Eye (tissue), 1 donor: ENCODE measurements around the gene OPN4.

Source experiments
- DNase-seq: peaks from one replicate; pipeline ENCODE4 v3.0.0-alpha.2; 2015

Gene OPN4

GRCh38 chr10:86705139-86705538, 50.8 kb downstream of the OPN4 start:
- no peak for DNase-seq

- no peak for DNase-seq
Measured at GRCh38 chr10:86705905-86706304, 51.6 kb downstream of the OPN4 start.

DNA sequence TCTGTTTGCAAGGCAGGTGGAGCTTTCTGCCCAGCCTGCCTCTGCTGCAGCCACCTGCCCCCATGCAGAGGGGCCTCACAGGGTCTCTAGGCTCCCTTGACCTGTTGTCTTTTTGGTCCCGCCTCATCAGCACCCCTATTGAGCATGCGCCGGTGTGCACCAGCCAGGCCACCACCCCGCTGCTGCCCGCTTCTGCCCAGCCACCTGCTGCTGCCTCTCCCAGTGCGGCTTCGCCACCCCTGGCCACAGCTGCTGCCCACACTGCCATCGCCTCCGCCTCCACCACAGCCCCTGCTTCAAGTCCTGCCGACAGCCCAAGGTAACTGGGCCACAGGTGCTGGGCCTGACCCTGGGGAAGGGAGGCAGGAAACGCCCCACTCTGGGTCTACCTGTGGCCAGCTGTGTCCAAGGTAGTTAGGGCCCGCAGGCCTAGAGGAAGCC, 52.1 kb downstream of the OPN4 start:
- DNase-seq = no peak

DNA sequence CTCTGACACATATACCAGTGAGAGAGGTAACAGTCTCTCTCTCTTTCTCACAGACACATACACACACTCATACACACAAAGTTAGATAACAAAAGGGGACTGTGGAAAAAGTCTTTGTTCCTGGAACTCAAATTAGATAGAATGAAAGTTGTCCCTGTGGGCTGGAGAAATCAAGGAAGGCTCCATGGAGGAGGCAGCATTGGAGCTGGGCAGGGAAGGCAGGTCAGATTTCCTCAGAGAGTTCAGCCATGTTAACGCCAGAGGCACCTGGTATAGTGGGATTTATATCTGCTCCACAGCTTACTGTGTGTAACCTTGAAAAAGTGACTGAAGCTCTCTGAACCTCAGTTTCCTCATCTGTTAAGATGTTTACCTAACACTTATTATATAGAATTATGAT, 52.6 kb downstream of the OPN4 start:
- no peak for DNase-seq

GRCh38 chr10:86707505-86707904, 53.2 kb downstream of the OPN4 start:
- no peak for DNase-seq

GRCh38 chr10:86708068-86708782, 53.9 kb downstream of the OPN4 start:
- DNase-seq = peak; percentile 71

DNA sequence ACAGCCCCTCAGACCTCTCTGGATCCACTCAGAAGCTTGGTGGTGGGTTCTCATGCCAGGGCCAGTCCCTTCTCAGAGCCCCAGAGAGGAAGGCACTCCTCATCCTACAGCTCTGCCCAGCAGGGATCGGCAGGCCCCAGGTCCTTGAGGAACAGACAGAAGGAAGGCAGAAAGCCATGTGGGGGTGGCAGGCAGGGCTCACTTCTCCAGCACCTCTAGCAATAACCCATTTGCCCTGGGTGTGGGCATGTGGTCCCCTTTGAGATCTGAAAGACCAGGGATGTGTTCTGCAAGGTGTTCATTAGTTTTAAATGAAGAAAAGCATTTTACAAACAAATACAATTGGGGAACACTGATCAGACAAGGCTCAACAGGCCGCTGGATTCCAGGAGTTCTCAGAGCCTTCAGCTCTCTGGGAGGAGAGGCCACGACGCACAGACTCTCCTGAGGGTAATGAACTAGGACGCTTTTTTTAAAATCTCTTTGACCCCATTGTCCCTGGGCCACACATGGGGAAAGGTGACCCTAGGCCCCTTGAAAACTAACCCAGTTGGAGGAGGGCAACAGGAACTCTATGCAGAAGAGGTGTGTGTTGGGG, 54.5 kb downstream of the OPN4 start:
- peak; percentile 16 for DNase-seq

DNA sequence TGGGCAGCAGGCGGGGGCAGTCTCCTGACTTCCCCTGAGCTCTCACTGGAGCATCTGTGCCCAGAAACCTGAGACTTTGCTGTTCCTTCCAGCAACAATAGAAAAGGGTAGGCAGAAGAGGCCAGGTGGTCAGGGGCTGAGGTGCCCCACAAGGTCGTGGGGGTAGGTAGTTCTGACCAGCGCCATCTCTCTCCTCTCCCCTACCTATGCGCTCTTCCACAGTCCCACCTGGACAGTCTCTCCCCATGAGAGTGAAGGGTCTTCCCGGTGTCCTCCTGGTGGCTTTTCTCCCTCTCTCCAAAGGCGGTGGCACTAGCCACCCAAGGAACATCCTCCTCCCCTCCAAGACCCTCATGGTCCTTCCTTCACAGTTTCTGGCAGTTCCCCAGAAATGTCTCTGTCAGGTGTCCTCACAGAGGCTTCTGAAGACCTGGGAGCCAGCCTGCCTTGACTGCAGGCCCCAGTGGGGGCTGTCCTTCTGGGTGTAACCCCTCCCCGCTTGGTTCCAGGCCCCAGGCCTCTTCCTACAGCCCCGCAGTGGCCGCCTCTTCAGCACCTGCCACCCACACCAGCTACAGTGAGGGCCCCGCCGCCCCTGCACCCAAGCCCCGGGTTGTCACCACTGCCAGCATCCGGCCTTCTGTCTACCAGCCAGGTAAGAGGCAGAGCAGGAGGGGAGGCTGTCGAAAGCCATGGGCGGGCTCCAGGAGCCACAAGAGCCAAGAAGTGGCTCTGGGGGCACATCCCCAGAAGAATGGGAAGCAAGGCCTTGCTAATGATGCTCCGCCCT, 55.2 kb downstream of the OPN4 start:
- no peak for DNase-seq

DNA sequence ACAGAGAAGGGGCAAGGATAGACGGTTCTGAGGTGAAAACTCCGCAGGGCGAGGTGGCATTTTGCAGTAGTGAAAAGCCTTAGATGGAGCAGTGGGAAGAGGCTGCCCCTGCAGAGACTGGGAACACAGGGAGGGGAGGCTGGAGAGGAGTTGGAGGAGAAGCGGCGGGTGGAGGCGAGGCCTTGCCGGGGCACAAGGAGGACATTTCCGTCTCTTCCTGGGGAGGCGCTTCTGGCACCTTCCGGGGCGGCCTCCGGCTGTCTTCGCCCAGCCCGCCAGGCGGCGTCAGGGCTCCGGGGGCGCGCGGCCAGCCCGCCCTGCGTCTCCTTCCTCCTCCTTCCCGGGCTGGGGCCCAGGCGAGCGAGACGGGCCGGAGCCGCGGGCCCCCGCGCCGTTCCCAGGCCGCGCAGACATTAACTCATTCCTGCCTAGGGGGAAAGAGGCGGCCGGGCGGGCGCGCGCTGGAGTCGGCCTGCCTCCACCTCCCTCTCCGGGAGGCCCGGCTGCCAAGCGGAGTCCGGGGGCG, 56.7 kb downstream of the OPN4 start:
- DNase-seq = peak; percentile 95

DNA sequence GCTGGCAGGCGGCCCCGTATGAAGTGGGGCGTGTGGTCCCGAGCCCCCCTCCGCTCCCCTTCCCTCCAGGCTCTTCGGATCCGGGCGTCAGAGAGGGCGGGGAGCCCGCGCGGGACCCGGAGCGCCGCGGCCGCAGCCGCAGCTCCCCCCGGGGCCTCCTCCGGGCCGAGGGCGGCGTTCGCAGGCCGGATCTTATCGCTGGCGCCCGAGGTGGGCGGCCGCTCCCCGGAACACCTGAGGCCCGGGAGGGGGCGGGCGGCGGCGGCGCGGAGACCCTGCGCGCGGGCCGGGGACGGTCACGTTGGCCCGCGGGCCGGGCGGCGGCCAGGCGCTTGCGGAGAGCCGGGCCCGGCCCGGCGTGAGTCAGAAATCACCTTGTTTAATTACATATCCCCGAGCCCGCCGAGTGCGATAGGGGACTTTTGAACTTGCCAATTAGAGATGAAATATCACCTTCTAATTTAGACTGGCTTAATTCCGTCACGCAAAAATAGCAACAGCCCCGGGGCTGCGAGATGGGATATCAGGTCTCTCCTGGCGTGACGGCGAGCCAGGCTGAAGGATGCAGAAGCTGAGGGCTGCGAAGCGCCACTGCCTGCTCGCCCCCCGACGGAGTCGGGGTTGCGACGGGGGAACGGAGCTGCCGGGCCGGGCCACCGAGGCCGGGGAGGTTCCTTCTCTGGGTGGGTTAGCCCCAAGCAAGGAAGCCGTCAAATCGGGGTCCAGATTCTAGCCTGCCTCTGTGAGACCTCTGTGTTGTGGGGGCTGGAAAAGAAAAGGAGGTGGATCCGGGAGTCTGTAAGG, 57.4 kb downstream of the OPN4 start:
- DNase-seq = peak; percentile 86

GRCh38 chr10:86712317-86712707, 58.0 kb downstream of the OPN4 start:
- DNase-seq = no peak

GRCh38 chr10:86715156-86715795, 60.9 kb downstream of the OPN4 start:
- DNase-seq = no peak

GRCh38 chr10:86715836-86716235, 61.5 kb downstream of the OPN4 start:
- DNase-seq = no peak
